NOMO-1 treated with DMSO at 0.1 percent for 48 hours (cell line): ENCODE data around the gene TAS2R60.

ENCODE experiments used
- DNase-seq: peaks from one replicate; lab custom pipeline; 2025; ENCODE audit not compliant: unreplicated experiment; lab: John Stamatoyannopoulos, UW

Gene TAS2R60

DNA sequence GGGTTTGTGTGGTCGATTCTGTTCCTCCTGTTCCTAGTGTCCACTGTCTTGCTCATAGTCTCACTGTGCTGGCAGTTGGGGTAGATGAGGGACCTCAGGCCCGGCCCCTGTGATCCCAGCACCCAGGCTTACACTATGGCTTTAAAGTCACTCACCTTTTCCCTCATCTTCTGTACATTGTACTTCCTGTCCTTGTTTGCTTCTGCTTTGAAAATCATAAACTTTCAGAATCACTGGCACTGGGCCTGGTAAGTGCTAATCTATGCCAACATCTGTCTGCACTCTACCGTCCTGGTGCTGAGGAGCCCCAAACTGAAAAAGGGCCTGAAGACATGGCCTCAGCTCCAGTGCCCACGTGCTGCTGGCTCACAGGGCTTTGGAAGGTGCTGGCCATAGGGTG lies 5.7 kb upstream of the TAS2R60 start:
- no peak for DNase-seq

DNA sequence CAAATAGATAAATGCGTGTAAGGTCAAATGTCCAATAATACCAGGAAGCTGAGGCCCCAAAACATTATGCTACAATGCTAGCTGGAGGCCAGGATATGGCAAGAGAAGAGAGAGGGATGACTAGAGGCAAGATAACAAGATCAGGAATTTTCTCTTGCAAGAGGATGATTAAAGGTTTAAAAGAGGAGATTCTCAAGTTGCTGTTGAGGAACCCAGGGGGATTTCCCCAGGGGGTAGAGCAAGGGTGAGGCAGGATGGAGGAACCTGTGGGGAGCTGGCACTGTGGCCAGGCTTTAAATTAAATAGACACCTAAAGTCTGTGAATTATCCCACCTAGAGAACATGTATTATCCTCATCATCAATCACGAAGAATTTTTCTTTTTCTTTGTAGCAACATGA lies 3.4 kb upstream of the TAS2R60 start:
- DNase-seq, result no peak

DNA sequence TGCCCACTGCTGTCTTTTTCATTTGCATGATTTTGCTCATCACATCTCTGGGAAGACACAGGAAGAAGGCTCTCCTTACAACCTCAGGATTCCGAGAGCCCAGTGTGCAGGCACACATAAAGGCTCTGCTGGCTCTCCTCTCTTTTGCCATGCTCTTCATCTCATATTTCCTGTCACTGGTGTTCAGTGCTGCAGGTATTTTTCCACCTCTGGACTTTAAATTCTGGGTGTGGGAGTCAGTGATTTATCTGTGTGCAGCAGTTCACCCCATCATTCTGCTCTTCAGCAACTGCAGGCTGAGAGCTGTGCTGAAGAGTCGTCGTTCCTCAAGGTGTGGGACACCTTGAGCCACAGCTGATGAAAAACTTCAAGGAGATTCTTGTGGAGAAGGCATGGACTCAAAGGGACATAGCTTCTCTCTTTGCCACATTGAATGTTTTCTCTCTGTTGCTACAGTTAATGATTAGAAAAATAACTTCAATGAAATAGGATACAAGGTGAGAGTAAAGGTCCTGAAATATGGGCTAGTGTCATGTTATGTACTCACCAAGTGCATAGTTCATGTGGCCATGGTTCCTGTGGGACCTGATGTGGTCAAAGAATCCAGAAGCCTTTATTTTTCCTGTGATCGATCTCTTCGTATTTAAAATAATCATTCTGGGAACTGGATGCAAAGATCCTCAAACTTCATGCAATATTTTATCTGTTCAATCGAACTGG lies 970 bp downstream of the TAS2R60 start:
- no peak for DNase-seq

DNA sequence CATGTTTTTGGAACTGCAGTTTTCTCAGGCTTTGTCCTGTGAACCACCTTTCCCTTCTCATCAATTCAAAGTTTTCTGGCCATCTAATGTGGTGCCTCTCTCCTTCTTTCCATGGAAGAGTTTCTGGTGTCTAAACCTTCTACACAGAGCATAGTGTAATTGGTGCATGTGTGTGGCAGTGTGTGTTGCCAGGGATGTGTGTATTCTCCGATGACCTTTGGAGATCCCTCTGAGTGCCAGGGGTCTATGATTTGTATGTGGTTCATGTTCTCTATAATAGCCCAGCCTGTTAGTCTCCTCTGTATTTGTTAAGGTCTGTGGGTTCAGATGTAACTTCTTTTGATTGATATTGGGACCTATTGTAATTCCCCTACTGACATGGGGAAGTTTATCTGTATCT lies 1.5 kb downstream of the TAS2R60 start:
- DNase-seq, result no peak

DNA sequence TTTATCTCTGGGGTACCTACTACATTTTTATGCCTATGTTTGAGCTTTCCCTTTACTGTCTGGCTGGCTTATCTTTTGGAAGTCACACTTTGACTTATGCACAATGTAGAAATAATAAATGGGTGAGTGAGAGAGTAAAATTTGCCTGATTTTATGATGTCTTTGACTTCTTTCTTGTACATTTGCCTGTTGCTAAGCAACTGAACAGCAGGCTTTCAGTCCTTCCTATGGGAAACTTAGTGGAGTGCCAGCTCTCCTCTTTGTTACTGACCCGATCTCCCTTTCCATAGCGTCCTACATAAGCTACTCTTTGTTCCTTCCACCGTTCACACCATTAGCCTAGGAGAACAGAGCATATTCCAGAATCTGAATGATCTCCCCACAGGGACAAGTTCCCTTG lies 4.2 kb downstream of the TAS2R60 start:
- DNase-seq, result no peak

DNA sequence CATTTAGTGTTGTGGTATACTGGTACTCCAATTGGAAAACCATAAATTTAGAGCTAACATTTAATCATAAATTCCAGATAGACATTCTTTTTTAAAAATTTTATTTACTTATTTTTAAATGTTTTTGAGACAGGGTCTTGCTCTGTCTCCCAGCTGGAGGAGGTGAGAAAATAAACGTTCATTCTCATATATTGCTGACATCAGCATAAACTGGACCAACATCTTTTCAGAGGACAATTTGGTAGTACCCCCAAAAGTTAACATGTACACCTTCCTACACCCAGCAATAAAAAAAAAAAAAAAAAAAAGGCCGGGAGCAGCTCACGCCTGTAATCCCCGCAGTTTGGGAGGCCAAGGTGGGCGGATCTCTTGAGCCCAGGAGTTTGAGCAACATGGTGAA lies 5.2 kb downstream of the TAS2R60 start:
- no peak for DNase-seq

DNA sequence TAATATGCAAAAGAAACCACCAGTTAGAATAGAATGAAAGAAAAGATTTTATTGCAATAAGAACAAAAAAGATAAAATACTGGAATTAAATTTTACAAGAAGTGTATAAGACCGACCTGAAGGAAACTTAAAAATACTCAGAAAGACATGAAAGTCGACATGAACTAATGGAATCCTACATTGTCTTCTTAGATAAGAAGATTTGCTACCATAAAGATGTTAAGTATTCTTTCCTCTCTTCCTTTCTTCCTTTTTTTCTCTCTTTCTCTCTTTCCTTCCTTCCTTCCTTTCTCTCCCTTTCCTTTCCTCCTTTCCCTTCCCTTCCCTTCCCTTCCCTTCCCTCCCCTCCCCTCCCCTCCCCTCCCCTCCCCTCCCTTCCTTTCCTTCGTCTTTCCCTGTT lies 6.5 kb downstream of the TAS2R60 start:
- DNase-seq, result no peak

DNA sequence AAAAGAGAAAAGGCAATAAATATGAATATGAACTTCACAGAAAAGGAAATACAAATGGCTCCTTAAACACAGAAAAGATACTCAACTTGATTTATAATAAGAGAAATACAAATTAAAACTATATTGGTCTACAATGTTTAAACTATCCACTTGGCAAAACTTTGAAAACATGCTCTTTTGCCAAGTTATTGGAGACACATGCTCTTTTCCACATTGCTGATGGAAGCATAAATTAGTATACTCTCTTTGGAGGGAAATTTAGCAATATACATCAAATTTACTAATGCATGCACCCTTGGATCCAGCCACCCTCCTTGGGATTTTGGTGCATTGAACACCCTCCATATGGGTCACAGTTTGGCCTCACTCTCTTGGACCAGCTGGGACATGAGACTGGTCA lies 7.9 kb downstream of the TAS2R60 start:
- DNase-seq, result no peak

DNA sequence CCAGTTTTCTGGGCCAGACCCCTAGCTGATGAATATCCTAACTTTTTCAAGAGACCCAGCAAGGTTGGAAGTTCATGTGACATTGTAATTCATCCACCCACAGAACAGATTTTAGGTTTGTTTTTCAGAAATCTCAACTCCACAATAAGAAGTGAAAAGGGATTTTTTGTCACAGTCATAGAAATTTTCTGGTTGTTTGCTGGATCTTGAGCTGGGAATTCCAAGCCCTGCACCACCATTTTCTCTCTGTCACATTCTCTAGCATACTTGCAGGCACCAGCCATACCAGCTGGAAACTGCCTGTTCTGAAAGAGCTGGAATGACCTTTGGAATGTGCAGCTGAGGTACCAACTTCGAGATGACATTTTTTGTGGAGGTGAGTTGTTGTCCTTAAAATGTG lies 8.5 kb downstream of the TAS2R60 start:
- no peak for DNase-seq

DNA sequence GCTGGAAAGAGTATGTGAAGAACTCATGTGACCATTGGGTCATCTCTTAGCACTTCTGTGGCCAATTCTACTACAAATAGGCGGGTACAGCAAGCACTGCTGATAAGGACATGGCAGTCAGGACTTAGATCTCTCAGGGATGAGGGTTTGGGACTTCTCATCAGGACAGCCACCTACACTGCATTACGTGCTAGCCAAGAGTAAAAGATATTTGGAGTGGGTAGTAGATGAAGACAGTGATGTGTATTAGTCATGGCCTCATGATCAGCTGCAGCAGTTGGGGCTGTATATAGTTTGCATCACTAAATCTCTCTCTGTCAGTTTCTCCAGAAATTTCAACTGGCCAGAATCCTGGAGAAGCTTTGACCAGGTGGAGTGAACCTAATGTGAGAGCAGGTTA lies 9.2 kb downstream of the TAS2R60 start:
- no peak for DNase-seq

DNA sequence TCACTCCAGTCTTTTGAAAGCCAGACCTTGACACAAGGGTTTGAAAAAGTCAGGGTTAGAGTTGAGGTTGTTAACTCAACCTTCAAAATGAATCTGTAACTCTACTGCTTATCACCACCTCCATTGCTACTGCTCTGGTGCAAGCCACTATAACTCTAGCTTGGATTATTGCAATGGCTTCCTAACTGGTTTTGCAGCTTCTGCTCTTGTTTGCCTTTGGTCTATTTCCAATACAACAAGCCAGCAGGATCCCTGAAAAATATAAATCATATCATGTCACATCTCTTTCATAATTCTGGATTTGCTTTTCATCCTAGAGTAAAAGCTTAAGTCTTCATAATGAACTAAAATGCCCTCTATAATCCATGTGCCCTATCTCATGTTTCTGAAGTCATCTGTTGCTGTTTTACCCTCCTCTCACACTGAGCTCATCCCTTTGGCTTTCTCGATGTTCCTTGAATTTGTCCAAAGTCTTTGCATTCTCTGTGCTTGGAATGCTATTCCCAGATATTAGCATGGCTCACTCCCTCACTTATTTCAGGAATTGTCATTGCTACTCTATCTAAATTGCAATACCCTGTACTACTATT lies 10.9 kb downstream of the TAS2R60 start:
- DNase-seq, result no peak

DNA sequence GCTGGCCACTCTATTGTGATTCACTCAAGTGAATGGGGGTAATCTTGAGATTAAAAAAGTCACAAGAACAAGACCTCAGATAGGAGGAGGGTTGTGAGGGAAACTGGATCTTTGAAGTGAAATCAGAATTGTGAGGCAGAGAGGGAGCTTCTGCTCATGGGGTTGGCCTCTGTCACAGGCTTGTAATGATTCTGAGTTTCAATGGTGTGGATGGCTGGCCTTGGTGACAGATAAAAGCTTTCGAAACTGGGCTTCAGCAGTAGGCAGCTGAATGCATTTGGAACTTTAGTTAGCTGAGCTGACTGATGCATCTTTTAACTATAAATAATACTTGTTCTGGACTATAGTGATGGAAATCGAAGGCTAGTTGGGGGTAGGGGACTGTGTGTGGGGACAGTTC lies 12.2 kb downstream of the TAS2R60 start:
- no peak for DNase-seq

DNA sequence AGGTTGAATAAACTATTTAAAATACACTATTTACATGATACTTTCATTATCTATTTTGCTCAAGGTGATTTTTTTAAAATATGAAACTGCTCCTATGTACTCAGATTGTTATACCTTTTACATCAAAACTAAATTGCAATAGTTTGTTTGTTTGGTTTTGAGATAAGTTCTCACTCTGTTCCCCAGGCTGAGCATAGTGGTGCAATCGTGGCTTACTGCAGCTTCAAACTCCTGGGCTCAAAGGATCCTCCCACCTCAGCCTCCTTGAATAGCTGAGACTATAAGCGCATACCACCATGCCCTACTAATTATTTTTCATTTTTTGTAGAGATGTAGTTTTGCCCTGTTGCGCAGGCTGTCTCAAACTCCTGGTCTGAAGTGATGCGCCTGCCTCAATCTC lies 12.7 kb downstream of the TAS2R60 start:
- no peak for DNase-seq

DNA sequence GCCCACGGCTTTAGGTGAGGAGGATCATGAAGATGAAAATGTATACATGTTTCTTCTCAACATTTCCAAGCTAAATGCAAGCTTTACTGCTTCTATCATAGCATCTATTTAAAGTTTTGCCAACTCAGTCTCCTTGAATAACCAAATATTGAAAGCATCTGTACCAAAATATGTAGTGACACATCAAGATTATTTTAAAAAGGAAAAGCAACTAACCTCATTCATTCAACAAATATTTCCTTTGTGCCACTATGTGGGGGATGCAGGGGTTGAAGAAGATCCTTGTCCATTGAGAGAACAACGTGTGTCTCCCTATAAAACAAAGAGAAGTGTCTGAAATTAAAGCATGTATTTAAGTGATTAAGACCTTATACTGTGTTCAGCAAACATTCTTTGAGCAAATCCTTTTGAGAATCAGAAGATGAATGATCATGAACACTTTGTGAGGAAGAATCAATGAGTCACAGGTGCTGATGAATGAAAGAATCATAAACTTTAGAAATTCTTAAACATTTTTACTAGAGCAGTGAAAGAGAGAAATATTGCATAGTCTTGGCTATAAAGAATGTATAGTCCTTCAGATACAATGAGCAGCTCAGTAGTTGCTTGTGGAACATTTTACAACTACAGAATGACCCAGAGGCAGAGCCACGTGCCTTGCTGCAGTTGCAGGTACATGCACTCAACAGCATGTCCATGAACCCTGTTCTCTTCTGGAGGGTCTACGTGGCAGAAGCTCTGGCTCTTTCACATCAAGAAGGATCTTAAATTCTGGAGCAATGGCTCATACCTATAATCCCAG lies 13.9 kb downstream of the TAS2R60 start:
- no peak for DNase-seq

DNA sequence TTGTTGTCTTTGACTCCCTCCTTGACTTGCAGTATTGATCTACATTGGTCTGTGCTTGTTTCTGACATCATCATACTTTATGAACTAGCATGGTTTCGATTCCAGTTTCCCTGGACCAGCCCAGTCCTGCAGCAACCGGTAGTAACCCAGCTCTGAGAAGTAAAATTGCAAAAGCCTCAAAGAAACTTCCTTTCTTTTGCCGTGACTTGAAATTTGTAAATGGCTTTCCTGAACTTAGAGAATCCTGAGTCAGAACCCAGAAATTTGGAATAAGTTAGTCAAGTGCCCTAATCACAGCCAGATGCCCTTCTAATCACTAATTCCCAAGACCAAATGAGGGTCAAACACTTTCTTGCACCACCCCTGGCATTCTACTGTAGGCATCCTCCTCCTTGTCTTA lies 15.0 kb downstream of the TAS2R60 start:
- peak; percentile 29 for DNase-seq

DNA sequence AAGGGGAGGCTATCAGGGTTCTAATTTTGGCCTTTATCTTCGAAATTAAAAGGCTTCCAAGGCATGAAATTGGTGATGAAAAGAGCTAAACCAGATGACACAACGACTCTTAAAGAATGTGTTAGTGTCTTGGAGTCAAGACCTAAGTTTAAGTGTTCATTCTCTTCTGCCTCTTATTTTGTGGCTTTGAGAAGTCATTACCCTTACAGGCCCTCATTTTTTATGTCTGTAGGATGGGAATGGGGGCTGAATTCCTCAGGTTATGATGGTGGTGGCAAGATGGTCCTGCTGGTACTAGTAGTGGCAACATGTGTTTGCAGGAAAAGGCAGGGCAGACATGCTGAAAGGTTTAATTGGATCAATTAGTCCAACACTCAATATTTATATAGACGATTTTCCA lies 15.4 kb downstream of the TAS2R60 start:
- no peak for DNase-seq

DNA sequence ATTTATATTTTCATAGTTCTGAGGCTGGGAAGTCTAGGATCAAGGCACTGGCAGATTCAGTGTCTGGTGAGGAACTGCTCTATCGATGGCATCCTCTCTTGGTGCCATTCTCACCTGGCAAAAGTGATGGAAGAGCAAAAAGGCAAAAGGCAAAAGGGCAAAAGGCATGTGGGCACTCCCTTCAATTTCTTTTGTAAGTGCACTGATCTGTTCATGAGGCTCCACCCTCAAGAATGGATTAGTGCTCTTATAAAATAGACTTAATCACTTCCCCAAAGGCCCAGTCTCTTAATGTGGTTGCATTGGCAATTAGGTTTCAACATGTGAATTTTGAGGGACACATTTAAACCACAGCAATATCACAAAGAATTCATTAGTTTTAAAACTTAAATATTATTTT lies 16.1 kb downstream of the TAS2R60 start:
- no peak for DNase-seq

DNA sequence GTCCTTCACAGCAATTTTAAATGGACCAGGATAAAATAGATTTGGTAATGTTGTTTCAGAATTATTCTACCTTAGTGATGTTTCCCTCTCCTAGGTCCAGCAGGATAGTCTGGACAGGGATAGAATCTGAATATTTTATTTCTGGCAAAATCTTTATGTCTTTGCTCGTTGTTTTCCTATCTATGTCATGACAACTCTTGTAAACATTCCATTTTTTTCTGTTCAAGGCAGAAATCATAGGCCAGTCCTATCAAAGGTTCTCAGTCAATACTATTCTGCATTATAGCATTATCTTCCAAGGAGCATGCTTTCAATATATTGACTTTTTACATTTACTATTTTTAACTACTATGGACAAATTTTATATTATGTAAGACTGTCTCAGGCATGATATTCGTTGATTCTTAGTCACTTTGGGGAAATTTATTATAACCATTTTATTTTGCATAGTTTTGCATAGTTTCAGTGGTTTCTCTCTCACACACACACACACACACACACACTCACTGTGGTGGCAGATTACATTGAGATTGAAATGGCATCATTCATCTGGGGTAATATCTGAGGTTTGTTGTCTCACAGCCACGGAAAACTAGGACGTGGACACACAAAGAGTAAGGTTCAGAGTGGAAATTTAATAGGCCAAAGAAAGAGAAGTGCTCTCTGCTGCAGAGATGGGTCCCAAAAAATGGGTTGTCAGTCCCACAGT lies 17.2 kb downstream of the TAS2R60 start:
- DNase-seq, result no peak

DNA sequence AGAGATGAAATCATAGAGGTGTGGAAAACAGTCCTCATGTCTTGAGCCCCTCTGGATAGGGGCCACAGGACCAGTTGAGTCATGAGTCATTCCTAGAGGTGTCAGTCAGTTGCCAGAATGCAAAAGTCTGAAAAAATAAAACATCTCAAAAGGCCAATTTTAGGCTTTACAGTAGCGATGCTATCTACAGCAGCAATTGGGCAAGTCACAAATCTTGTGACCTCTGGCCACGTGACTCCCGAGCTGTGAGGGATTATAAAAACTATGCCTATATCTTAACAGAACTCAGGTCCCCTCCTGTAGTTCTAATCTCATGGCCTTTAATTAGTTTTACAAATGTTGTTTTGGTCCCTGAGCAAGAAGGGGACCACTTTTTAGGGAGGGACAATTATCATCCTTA lies 18.8 kb downstream of the TAS2R60 start:
- no peak for DNase-seq

DNA sequence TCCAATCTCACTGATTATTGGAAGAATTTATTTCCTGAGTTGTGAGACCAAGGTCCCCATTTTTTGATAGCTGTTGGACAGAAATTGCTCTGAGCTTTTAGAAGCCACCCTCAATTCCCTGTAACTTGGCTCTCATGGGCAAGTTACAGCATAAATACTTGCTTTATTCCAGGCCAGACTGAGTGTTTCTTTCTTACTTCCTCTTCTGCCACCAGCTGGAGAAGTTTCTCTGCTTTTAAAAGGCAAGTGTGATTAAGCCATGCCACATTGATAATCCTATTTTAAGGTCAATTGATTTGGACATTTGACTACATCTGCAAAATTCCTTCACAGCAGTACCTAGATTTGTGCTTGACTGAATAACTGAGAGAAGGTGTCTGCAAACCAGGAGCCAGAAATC lies 20.3 kb downstream of the TAS2R60 start:
- DNase-seq, result peak; percentile 43

DNA sequence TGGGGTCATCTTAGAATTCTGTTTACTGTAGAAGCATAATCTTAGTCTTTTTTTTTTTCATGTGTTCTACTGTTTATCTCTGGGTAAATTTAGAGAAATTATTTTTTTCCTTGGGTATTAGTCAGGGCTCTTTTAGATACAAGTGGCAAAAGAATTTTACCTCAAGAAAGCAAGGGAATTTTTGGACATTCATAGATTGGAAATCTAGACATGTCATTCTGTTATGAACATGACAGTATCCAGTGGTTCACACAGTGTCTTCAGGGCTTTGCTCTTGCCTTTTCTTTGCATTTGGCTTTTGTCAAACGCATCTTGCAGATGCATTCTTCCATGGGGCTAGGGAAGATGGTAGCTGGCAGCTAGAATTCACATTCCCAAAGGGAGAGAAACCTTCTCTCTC lies 20.7 kb downstream of the TAS2R60 start:
- DNase-seq, result no peak

DNA sequence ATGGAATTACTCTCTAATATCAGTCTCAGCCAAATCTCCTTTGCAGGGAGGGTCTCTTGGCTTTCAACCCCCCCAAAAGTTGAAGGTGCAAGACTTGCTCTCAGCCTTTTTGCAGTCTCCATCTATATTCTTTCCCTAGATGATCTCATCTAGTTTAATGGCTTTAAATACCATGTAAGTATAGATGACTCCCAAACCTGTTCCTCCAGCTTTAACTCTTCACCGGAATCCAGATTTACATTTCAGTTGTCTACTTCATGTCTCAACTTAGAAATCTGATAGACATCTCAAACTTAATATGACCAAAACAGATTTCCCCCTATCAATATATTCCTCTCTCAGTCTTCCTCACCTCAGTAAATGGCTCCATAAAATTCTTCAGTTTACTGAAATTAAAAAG lies 24.5 kb downstream of the TAS2R60 start:
- DNase-seq, result no peak
